Measurements from ENCODE around the gene QRICH2. TPM values are rescaled to one million over a fixed set of nuclear protein-coding genes. Genes with fewer than 3 reads are reported as not detected.

QRICH2 gene
- total and polyA plus RNA-seq, 10 of the 15 experiments (the other 5 are each of a cell fraction or from before 2014, with no cell fraction given): 0.04 to 0.72 (median 0.25) TPM

DNA sequence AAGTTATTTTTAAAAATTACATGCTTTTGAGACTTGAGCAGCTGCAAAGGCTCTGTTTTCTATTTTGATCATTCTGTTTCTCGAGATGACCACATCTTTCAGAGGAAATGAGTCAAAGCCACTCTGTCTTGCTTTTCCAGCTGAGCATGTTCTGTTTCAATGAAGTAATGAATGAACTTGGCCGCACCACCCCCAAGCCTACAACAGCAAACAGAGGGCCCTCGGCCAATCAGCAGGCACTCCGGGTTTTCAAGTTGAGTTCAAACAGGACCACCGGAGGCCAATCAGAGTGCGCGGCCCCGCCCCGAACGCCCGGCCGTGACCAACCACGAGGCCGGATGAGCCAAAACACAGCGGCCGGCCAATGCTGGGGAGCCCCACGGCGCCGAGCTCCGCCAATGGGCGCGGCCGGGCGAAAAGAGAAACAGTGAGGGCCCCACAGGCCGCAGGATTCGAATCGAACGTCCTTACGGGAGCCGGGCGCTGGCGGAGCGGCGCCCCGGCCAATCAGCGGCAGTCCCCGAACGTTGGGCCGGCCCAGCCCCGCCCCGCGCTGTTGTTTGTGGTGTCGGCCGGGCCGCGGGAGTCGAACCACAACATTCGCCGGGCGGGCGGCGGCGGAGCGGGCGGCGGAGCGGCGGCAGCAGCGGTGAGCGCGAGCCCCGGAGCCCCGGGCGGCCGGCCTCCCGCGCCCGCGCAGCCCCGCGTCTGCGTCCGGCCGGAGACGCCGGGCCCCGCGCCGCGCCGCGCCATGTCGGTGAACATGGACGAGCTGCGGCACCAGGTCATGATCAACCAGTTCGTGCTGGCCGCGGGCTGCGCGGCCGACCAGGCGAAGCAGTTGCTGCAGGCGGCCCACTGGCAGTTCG is 43.1 kb downstream of the QRICH2 start, which contains the start of gene UBALD2 (continued):
- TF ChIP-seq ETV6 (conservative IDR thresholded peaks at IDR 0.05 in 1 of 2, IDR thresholded peaks at IDR 0.05 in 1 of 2; ENCODE audit: borderline replicate concordance in 1 of 2, low read depth in 1 of 2) (peak in 1 of 2 experiments; percentile 88; a peak in 2 of 4 replicates), STAT3 (IDR thresholded peaks at IDR 0.05; ENCODE audit: low read depth, low read length) (peak; percentile 84; the same call in 1 of the 2 replicates), NBN (IDR thresholded peaks at IDR 0.05) (peak; percentile 76), MYC (IDR thresholded peaks at IDR 0.05; ENCODE audit: insufficient read depth, insufficient read length, insufficient replicate concordance, low read length, severe bottlenecking) (no peak), NRF1 (conservative IDR thresholded peaks at IDR 0.05; ENCODE audit: low read depth, low read length) (peak; percentile 15; the same call in 1 of the 2 replicates), SMARCA5 (IDR thresholded peaks at IDR 0.05) (peak; percentile 57; the same call in 1 of the 2 replicates), RCOR1 (conservative IDR thresholded peaks at IDR 0.05; ENCODE audit: low read depth, low read length) (peak; percentile 51; the same call in 1 of the 2 replicates), EGR1 (IDR thresholded peaks at IDR 0.05; ENCODE audit: borderline replicate concordance in 1 of 2, low read depth in 2 of 2, low read length in 2 of 2) (no peak), TCF7 (IDR thresholded peaks at IDR 0.05; ENCODE audit: borderline replicate concordance) (peak; percentile 76), TCF12 (IDR thresholded peaks at IDR 0.05; ENCODE audit: low read depth, low read length) (peak; percentile 99), HDAC6 (IDR thresholded peaks at IDR 0.05; ENCODE audit: unreplicated experiment) (no peak), ZNF24 (IDR thresholded peaks at IDR 0.05) (peak; percentile 100), RUNX3 (IDR thresholded peaks at IDR 0.05; ENCODE audit: low read length) (no peak), NR2F1 (conservative IDR thresholded peaks at IDR 0.05) (peak; percentile 38), EZH2 (IDR thresholded peaks at IDR 0.05; ENCODE audit: borderline replicate concordance, control insufficient read depth, low read depth, low read length) (no peak), ZZZ3 (IDR thresholded peaks at IDR 0.05; ENCODE audit: control insufficient read depth, insufficient read length, low read depth) (no peak), RAD51 (IDR thresholded peaks at IDR 0.05) (no peak; the same call in 1 of the 2 replicates)
- TF ChIP-seq, protein P1, sequence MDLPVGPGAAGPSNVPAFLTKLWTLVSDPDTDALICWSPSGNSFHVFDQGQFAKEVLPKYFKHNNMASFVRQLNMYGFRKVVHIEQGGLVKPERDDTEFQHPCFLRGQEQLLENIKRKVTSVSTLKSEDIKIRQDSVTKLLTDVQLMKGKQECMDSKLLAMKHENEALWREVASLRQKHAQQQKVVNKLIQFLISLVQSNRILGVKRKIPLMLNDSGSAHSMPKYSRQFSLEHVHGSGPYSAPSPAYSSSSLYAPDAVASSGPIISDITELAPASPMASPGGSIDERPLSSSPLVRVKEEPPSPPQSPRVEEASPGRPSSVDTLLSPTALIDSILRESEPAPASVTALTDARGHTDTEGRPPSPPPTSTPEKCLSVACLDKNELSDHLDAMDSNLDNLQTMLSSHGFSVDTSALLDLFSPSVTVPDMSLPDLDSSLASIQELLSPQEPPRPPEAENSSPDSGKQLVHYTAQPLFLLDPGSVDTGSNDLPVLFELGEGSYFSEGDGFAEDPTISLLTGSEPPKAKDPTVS (IDR thresholded peaks at IDR 0.05; ENCODE audit: low read depth, low read length): peak; percentile 56; the same call in 1 of the 2 replicates
- TF ChIP-seq, protein P2, sequence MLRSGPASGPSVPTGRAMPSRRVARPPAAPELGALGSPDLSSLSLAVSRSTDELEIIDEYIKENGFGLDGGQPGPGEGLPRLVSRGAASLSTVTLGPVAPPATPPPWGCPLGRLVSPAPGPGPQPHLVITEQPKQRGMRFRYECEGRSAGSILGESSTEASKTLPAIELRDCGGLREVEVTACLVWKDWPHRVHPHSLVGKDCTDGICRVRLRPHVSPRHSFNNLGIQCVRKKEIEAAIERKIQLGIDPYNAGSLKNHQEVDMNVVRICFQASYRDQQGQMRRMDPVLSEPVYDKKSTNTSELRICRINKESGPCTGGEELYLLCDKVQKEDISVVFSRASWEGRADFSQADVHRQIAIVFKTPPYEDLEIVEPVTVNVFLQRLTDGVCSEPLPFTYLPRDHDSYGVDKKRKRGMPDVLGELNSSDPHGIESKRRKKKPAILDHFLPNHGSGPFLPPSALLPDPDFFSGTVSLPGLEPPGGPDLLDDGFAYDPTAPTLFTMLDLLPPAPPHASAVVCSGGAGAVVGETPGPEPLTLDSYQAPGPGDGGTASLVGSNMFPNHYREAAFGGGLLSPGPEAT (IDR thresholded peaks at IDR 0.05; ENCODE audit: low read depth): peak; percentile 66; the same call in 1 of the 2 replicates
- TF ChIP-seq, protein P3, sequence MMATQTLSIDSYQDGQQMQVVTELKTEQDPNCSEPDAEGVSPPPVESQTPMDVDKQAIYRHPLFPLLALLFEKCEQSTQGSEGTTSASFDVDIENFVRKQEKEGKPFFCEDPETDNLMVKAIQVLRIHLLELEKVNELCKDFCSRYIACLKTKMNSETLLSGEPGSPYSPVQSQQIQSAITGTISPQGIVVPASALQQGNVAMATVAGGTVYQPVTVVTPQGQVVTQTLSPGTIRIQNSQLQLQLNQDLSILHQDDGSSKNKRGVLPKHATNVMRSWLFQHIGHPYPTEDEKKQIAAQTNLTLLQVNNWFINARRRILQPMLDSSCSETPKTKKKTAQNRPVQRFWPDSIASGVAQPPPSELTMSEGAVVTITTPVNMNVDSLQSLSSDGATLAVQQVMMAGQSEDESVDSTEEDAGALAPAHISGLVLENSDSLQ (IDR thresholded peaks at IDR 0.05): peak; percentile 75
- TF ChIP-seq, protein P4, sequence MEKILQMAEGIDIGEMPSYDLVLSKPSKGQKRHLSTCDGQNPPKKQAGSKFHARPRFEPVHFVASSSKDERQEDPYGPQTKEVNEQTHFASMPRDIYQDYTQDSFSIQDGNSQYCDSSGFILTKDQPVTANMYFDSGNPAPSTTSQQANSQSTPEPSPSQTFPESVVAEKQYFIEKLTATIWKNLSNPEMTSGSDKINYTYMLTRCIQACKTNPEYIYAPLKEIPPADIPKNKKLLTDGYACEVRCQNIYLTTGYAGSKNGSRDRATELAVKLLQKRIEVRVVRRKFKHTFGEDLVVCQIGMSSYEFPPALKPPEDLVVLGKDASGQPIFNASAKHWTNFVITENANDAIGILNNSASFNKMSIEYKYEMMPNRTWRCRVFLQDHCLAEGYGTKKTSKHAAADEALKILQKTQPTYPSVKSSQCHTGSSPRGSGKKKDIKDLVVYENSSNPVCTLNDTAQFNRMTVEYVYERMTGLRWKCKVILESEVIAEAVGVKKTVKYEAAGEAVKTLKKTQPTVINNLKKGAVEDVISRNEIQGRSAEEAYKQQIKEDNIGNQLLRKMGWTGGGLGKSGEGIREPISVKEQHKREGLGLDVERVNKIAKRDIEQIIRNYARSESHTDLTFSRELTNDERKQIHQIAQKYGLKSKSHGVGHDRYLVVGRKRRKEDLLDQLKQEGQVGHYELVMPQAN (conservative IDR thresholded peaks at IDR 0.05): 0 out of 2 replicates have a peak, but pooled peaks have one; percentile 14
- TF ChIP-seq, protein P5, sequence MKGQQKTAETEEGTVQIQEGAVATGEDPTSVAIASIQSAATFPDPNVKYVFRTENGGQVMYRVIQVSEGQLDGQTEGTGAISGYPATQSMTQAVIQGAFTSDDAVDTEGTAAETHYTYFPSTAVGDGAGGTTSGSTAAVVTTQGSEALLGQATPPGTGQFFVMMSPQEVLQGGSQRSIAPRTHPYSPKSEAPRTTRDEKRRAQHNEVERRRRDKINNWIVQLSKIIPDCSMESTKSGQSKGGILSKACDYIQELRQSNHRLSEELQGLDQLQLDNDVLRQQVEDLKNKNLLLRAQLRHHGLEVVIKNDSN (IDR thresholded peaks at IDR 0.05; ENCODE audit: borderline replicate concordance, extremely low read length, insufficient read depth, low read depth, low read length): no peak
